GM12872 (cell line): Measurements from ENCODE around the gene FIGNL2.
A peak's percentile ranks its signal among the peaks of the same experiment; 100 is the strongest.

ENCODE experiments used
- CTCF ChIP-seq: IDR thresholded peaks from 3 replicates; pipeline ENCODE4 v1.5.1; 2011; ENCODE audit warnings: low read depth, mild to moderate bottlenecking, low read length, moderate library complexity; ENCODE audit not compliant: insufficient read depth

The FIGNL2 gene

GRCh38 chr12:51820526-51821439 lies 27.7 kb downstream of the FIGNL2 start:
- peak; percentile 24; the same call in 1 of the 3 replicates for TF ChIP-seq CTCF

- TF ChIP-seq CTCF, result no peak
Observed at GRCh38 chr12:51819736-51820525, 28.6 kb downstream of the FIGNL2 start.

- no peak for TF ChIP-seq CTCF
Observed at GRCh38 chr12:51818566-51819300, 29.8 kb downstream of the FIGNL2 start.

GRCh38 chr12:51818086-51818485 lies 30.4 kb downstream of the FIGNL2 start:
- TF ChIP-seq CTCF, result no peak

- TF ChIP-seq CTCF, result no peak
Observed at GRCh38 chr12:51817027-51817953, 31.2 kb downstream of the FIGNL2 start.

GRCh38 chr12:51815571-51815970 lies 32.9 kb downstream of the FIGNL2 start:
- no peak for TF ChIP-seq CTCF
